GM06990 (cell line): ENCODE measurements around the gene KRIT1.

Source experiments
- DNase-seq: peaks from one replicate; pipeline ENCODE4 v3.0.0-alpha.2; 2011; ENCODE audit not compliant: insufficient read length; ENCODE audit errors: extremely low read depth
- H3K27me3 ChIP-seq: replicated peaks from 2 replicates; pipeline ENCODE4 v1.6.0; 2011; ENCODE audit warnings: low read length; ENCODE audit not compliant: control insufficient read depth, insufficient read depth
- H3K36me3 ChIP-seq: 2 replicates; pipeline ENCODE4 v1.5.1; 2011; ENCODE audit warnings: low read length; ENCODE audit not compliant: control insufficient read depth, insufficient read depth
- H3K4me3 ChIP-seq: replicated peaks from 2 replicates; pipeline ENCODE4 v1.5.1; 2011; ENCODE audit warnings: low read depth, mild to moderate bottlenecking, control low read depth, low read length
- TF ChIP-seq, protein P1 (sequence below): IDR thresholded peaks from 2 replicates; pipeline ENCODE4 v1.5.1; 2011; ENCODE audit warnings: low read length, control low read depth, mild to moderate bottlenecking, inconsistent platforms; ENCODE audit not compliant: insufficient read depth, poor library complexity, severe bottlenecking

Gene KRIT1

GRCh38 chr7:92282930-92283329, 37.2 kb upstream of the KRIT1 start:
- no peak for DNase-seq
- TF ChIP-seq, protein P1, sequence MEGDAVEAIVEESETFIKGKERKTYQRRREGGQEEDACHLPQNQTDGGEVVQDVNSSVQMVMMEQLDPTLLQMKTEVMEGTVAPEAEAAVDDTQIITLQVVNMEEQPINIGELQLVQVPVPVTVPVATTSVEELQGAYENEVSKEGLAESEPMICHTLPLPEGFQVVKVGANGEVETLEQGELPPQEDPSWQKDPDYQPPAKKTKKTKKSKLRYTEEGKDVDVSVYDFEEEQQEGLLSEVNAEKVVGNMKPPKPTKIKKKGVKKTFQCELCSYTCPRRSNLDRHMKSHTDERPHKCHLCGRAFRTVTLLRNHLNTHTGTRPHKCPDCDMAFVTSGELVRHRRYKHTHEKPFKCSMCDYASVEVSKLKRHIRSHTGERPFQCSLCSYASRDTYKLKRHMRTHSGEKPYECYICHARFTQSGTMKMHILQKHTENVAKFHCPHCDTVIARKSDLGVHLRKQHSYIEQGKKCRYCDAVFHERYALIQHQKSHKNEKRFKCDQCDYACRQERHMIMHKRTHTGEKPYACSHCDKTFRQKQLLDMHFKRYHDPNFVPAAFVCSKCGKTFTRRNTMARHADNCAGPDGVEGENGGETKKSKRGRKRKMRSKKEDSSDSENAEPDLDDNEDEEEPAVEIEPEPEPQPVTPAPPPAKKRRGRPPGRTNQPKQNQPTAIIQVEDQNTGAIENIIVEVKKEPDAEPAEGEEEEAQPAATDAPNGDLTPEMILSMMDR, result no peak
- Histone ChIP-seq H3K4me3 (no peak overlapping the region), H3K36me3 (no peaks in the 10 kb centered on the region), H3K27me3 (no peaks in the 10 kb centered on the region)

GRCh38 chr7:92282221-92282814, 36.6 kb upstream of the KRIT1 start:
- TF ChIP-seq, protein P1, result no peak
- no peak for DNase-seq

DNA sequence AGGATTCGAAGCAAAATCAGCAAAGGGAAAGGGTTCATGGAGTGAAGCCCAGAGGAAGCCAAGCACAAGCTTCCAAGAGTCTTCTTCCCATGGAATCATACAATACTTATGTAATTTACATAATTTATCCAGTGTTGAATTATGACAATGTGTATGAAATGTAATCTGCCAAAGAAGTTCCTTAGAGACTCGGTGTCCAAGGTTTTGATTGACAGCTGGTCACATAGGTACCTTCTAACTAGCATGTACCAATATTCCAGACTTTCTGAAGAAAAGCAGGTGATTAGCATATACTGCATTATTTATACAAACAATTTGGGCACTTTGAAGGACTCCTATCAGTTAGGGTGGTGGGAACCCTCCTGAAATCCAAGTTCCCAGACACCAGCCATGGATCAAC, 35.3 kb upstream of the KRIT1 start:
- no peak for DNase-seq
- no peaks in the 10 kb centered on the region for H3K27me3 ChIP-seq
- no peaks in the 10 kb centered on the region for H3K36me3 ChIP-seq
- no peak overlapping the region for H3K4me3 ChIP-seq
- TF ChIP-seq, protein P1, result no peak

More at GRCh38 chr7:92282221-92282814, 36.6 kb upstream of the KRIT1 start:
- H3K4me3 ChIP-seq, result no peak overlapping the region
- H3K27me3 ChIP-seq, result no peaks in the 10 kb centered on the region
- H3K36me3 ChIP-seq, result no peaks in the 10 kb centered on the region

- H3K4me3 ChIP-seq, result no peak overlapping the region
These were observed 33.8 kb upstream of the KRIT1 start for GRCh38 chr7:92279396-92280031.

DNA sequence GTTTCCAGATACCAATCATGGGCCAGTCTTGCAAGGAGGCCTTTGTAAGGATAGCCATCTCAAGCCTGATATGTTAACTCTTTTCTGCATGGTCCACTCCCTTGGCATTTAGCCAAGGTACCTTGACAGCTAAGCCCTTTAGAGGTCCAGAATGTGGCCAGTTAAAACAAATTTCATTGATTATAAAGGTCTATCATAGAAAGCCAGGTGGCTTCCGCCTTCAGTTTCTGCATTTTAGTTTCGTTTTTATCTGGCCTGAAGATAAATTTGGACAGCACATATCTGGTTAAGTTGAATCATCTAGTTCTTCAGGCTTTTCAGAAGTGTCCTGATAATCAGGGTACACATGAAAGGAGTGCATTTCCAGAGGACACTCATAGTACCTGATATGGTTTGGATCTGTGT, 30.7 kb upstream of the KRIT1 start:
- Histone ChIP-seq H3K36me3 (no peaks in the 10 kb centered on the region), H3K27me3 (no peaks in the 10 kb centered on the region), H3K4me3 (peak overlapping the region; percentile 43)
- TF ChIP-seq, protein P1, result no peak
- DNase-seq, result peak; percentile 56

More at GRCh38 chr7:92279396-92280031, 33.8 kb upstream of the KRIT1 start:
- DNase-seq, result no peak
- Histone ChIP-seq H3K36me3 (no peaks in the 10 kb centered on the region), H3K27me3 (no peaks in the 10 kb centered on the region)
- TF ChIP-seq, protein P1, result no peak
